Retinal pigment epithelial cell (primary cell): Measurements from ENCODE around the gene SMTNL2.

Experiments used
- DNase-seq: peaks from one replicate; pipeline ENCODE4 v3.0.0-alpha.2; 2010; ENCODE audit warnings: low read depth
- H3K4me3 ChIP-seq: 2 replicates; pipeline ENCODE4 v1.5.1; 2011; ENCODE audit warnings: mild to moderate bottlenecking, low read length, control low read depth, moderate library complexity
- CTCF ChIP-seq: conservative IDR thresholded peaks from 2 replicates; pipeline ENCODE4 v1.5.1; 2011; ENCODE audit warnings: low read depth, low read length, control low read depth, inconsistent platforms

SMTNL2 gene

GRCh38 chr17:4542003-4542725 is 42.2 kb upstream of the SMTNL2 start:
- TF ChIP-seq CTCF, result no peak
- DNase-seq, result no peak
- no peak overlapping the region for H3K4me3 ChIP-seq

- H3K4me3 ChIP-seq, result no peak overlapping the region
- no peak for TF ChIP-seq CTCF
- DNase-seq, result no peak
Measured at GRCh38 chr17:4542726-4543191, 41.6 kb upstream of the SMTNL2 start.

DNA sequence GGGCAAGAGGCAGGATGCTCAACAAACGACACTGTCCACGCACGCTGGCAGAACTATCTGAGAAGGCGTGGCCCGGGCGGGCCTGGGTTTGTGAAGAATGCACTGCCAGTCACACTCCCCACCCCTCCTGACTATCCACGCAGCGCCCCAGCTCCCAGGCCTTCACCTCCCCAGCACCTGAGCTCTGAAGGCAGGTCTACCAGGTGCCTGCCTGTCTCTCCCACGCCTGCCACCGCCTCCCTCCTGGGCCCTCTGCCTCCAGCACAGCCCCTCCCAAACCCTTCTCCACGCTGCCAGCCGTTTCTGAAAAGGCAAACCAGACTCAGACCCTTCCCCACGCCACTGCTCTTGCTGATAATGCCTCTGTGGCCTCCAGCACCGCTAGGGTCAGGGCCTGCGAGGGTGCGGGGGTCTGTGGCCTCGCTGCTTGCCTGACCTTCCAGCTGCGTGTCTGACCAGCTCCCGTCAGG is 40.7 kb upstream of the SMTNL2 start:
- no peak overlapping the region for H3K4me3 ChIP-seq
- TF ChIP-seq CTCF, result no peak
- no peak for DNase-seq

DNA sequence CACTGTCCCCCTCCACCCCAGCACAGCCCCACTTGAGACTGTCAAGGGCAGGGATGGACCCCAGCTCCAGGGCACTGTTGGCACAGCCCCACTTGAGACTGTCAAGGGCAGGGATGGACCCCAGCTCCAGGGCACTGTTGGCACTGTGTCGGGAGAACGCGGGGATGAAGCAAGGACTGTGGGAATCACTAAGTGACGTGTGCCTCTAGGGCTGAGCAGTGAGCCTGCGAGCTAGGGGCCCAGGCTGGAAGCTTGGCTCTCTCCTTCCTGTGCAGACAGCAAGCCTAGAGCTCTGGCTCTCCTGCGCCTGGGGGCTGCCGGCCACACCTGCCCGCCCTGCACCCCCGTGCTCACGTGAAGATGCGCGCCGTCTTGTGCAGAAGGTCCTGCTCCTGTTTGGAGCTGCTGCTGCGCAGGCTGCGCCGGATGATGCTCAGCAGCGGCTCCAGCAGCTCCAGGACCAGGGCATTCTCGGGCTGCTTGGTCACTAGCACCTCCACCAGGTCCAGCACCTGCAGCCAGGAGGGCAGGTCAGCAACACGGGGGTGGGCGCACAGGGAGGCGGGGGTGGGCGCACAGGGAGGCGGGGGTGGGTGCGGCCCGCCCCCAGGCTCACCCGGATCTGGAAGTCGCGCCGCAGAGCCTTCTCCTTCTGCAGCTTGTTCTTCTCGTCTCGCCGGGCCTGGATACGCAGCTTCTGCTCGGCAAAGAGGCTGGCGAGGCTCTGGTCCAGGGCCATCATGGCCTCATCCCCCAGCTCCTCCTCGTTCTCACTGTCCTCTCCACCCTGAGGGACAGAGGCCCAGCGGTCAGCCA is 40.0 kb upstream of the SMTNL2 start:
- no peak overlapping the region for H3K4me3 ChIP-seq
- DNase-seq, result no peak
- no peak for TF ChIP-seq CTCF

DNA sequence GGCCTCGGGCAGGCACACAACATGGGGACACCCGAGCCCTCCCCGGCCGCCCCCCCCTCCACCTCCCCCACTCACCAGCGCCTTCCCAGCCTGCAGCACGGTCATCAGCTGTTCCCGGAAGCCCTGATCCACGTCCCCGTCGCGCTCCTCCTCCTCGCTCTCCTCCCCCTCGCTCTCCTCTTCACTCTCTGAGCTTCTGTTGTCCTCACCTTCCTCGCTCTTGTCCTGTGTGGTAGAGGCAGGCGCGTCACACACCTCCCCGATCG is 39.4 kb upstream of the SMTNL2 start:
- TF ChIP-seq CTCF, result no peak
- no peak for DNase-seq
- H3K4me3 ChIP-seq, result no peak overlapping the region

GRCh38 chr17:4545217-4545951 is 38.9 kb upstream of the SMTNL2 start:
- DNase-seq, result no peak
- no peak for TF ChIP-seq CTCF
- H3K4me3 ChIP-seq, result no peak overlapping the region
